H4 (cell line): ENCODE data around the gene TEX54. TPM values are rescaled to one million over a fixed set of nuclear protein-coding genes. Genes with fewer than 3 reads are reported as not detected.
"Not testable (repeated sequence)": the region's sequence is repeated elsewhere in the genome, so short reads cannot be mapped to it uniquely, and the experiment has no call there.

Source experiments
- DNase-seq: peaks from one replicate; pipeline ENCODE4 v3.0.0-alpha.2; 2015; ENCODE audit warnings: low spot score
- total RNA-seq: library from RNA; depleted of rRNA; stranded (reverse); fragments of >200 nt; shearing (Covaris generic); gene quantifications from 2 replicates; pipeline ENCODE4 v1.2.3, GENCODE V29; 2014; rRNA removed

The TEX54 gene
- total RNA-seq, result not detected in 2 replicates

- no peak for DNase-seq
Observed at GRCh38 chr11:62832336-62833234, at the start of gene TEX54. Gene TEX54 (minus strand): TSS chr11:62832841.

DNA sequence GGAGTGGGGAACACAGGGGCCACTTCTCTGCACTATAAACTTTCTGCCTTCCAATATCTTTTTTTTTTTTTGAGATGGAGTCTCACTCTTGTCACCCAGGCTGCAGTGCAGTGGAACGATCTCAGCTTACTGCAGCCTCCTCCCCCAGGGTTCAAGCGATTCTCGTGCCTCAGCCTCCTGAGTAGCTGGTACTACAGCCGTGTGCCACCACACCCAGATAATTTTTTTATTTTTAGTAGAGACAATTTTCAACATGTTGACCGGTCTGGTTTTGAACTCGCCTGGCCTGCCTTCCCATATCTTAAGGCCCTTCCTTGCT, 49.7 kb upstream of the TEX54 start:
- no peak for DNase-seq

DNA sequence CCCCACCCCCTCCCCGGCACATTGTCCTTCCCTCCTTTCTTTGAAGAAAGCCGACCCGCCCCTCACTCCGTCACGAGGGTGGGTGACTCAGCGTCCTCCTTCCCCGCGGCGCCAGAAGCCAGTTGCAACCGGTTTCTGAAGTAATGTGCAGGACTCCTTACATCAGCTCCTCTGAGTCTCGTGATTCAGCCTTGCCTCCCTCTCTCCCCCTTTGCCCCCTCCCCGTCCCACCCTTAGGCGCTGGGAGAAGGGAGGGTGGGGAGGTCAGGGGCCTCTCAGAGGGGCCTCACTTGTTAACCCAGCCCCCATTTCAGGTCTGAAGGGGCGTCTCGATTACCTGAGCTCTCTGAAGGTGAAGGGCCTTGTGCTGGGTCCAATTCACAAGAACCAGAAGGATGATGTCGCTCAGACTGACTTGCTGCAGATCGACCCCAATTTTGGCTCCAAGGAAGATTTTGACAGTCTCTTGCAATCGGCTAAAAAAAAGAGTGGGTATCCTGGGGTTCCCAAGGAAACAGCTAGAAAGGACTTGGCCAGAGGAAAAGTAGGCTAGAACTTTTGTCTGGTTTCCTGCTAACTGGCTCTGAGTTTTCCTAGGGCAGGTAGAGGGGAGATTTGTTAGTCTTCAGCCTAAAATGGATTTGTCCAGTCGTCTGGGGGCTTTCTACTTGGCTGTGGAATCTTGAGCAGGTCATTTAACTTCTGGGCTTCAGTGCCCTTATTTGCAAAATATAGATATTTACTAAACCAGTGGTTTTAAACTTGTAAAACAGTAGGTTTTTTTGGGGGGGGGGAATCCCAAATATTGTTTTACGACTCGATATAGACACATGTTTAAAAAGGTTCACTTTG, 49.2 kb upstream of the TEX54 start:
- DNase-seq, result peak; percentile 98

- DNase-seq, result peak; percentile 79
Observed at GRCh38 chr11:62880803-62881578, 48.4 kb upstream of the TEX54 start, which contains the start of gene SLC3A2. Gene SLC3A2 (plus strand): TSS chr11:62880896. CDS start chr11:62881024, 128 bp downstream.

DNA sequence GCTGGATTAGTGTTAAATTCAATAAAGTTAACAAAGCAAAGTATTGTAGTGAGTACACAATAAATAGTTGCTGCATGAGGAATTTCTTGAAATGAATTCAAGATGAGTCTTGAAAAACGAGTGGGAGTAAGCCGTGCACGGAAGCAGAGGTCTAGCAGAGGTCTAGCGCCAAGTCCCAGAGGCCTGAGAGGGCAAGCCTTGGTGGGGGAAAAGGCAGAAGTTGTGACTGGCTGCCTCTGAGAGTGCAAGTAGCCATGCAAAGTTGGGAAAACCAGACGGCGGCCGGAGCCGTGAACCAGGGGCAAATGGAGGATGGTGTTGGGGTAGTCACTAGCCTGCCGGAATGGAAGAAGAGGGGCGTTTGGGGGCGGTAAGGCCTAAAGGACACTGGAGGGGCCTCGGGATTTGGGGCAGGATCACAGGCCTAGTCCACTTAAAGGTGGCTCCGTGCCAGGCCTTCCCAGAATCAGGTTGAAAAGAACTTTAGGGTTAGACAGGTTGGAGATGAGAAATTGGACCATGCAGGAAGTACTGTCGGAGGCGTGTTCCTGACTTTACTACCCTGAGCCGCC, 47.7 kb upstream of the TEX54 start:
- no peak for DNase-seq

DNA sequence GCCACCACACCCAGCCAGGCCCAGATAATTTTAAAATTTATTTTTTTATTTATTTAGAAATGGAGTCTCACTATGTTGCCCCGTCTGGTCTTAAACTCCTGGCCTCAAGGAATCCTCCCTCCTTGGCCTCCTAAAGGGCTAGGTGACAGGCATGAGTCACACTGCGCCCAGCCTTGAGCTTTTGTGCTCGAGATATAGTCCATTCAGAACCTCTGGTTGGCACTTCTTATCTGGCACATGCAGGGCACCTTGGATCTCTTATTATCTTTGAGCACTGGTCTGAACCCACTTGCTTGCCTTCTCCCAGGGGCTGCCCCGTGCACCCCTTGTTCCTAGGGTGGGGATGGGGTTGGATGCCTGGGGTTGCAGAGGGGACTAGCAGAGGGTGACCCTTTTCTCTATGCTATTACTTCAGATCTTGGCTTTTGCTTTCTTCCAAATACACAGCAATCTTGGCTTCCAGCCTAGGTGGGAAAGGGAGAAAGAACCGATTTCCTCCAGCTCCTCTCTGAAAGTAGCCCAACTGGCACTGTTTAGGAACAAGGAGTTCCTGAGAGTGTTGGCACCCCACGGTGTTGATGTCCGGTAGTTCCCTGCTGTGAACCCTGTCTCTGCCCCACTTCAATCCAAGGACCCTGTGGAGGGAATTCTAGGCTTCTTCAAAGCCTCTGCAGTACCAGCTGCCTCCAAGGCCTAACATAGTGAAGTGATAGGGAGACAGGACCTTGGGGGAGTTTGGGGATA, 46.8 kb upstream of the TEX54 start:
- DNase-seq, result no peak

DNA sequence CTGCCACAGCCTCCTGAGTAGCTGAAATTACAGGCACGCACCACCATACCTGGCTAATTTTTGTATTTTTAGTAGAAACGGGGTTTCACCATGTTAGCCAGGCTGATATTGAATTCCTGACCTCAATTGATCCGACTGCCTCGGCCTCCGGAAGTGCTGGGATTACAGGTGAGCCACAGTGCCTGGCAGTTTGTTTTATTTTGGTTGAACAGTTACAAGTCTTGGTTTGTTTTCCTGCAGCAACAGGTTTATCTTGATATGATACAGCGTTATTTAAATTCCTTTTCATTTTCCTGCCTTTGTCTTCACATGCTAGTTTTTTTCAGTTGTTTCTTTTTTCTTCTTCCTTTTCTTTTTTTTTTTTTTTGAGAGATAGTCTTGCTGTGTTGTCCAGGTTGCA, 44.1 kb upstream of the TEX54 start:
- no peak for DNase-seq

DNA sequence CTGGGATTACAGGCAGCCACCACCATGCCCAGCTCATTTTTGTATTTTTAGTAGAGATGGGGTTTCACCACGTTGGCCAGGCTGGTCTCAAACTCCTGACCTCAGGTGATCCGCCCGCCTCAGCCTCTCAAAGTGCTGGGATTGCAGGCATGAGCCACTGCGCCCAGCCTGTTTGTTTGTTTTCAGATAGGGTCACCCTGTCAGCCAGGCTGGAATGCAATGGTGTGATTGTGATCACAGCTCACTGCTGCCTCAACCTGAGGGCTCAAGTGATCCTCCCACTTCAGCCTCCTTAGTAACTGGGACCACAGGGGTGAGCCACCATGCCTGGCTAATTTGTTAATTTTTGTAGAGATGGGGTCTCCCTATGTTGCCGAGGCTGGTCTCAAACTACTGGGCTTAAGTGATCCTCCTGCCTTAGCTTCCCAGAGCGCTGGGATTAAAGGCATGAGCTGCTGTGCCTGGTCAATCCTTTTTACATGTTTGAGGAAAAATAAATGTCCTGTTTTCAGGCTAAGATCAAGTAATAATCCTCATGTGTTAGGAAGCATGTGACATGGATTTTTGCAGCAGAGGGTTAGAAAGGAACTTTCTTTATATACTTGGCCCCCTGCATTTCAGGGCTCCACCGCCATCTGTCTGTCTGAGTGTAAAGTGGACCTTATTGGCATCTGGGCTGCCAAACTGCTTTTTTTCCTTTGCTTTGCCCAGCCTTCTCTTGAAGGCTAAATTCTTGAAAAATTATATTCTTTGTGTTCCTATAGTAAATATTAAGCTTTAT, 43.2 kb upstream of the TEX54 start:
- no peak for DNase-seq

- DNase-seq, result no peak
Observed at GRCh38 chr11:62874851-62875250, 42.2 kb upstream of the TEX54 start.

GRCh38 chr11:62865635-62866034, 33.0 kb upstream of the TEX54 start:
- no peak for DNase-seq

GRCh38 chr11:62863687-62864335, 31.2 kb upstream of the TEX54 start:
- no peak for DNase-seq

DNA sequence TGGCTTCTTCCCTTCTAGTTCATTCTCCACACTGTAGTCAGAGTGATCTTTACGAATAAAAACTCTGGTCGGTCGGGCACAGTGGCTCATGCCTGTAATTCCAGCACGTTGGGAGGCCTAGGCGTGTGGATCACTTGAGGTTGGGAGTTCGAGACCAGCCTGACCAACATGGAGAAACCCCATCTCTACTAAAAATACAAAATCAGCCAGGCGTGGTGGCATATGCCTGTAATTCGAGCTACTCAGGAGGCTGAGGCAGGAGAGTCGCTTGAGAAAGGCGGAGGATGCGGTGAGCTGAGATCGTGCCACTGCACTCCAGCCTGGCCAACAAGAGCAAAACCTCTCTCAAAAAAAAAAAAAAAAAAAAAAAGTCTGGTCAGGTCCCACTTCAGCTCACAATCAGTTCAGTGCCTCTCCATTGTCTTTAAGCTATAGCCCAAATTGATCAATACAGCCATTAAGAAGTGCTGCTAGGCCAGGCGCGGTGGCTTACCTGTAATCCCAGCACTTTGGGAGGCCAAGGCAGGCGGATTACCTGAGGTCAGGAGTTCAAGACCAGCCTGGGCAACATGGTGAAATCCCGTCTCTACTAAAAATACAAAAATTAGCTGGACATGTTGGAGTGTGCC, 29.0 kb upstream of the TEX54 start:
- not testable (repeated sequence) for DNase-seq

GRCh38 chr11:62860835-62861563, 28.4 kb upstream of the TEX54 start:
- no peak for DNase-seq

- not testable (repeated sequence) for DNase-seq
Observed at GRCh38 chr11:62859281-62859703, 26.7 kb upstream of the TEX54 start.

DNA sequence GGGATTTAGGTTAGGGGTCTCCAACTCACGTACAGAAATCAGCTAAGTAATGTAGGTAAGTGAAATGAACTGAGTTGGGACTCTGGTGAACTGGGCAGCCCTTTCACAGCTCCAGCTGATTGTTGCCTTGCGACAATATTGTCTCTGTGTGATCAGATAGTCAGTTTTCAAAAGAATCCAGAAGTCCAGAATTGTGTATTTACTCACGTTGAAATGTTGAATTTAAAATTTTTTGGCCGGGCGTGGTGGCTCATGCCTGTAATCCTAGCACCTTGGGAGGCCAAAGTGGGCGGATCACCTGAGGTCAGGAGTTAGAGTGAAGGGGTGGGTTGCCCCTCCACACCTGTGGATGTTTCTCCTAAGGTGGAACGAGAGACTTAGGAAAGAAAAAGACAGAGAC, 25.6 kb upstream of the TEX54 start:
- no peak for DNase-seq

DNA sequence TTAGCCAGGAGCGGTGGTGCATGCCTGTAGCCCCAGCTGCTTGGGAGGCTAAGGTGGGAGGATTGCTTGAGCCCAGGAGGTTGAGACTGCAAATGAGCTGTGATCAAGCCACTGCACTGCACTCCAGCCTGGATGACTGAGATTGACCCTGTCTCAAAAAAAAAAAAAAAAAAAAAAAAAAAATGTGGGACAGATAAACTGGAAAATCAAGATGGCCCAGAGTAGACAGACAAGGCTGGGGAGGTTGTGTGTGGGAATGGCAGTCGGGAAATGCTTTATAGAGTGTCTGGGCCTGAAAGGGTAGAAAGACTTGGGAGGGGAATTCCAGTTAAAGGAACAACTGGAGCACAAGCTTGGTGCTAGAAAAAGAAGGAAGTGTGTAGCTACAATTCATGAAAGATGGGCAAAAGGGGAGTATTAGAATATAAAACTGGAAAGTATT, 24.9 kb upstream of the TEX54 start:
- DNase-seq, result no peak

DNA sequence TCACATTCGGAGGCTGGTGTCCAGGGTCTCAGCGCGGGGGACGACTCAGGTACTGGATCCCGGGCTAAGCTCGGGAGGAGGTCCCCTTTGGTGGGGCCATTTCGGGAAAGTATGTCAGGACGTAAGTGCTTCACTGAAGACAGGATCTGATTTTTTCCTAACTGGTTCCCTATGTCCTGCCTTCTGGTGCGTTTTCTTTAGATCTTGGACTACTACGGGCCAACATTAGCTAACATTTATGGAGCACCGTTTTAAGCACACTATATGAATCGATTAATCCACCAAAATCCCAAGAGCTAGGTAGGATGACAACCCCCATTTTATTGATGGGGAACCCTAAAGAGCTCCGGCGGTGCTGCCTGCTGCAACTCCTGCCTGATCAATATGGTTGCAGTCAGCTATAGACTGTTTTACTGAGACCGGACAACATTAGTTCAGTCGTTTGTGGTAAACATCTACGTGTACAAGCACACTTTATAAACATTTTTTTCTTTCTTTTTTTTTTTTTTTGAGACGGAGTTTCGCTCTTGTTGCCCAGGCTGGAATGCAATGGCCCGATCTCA, 23.8 kb upstream of the TEX54 start:
- DNase-seq, result peak; percentile 3
